DND-41 (cell line): ENCODE measurements around the gene PRR14.

ENCODE experiments used
- CTCF ChIP-seq: IDR thresholded peaks from 2 replicates; pipeline ENCODE4 v1.5.1; 2012; ENCODE audit warnings: borderline replicate concordance, low read length, moderate library complexity, mild to moderate bottlenecking; ENCODE audit not compliant: poor library complexity, severe bottlenecking; ENCODE audit errors: extremely low read depth
- EZH2 ChIP-seq: IDR thresholded peaks from 3 replicates; pipeline ENCODE4 v1.6.1; 2012; ENCODE audit warnings: borderline replicate concordance, low read depth, mild to moderate bottlenecking, moderate library complexity, low read length, inconsistent platforms; ENCODE audit not compliant: severe bottlenecking

- TF ChIP-seq CTCF = no peak
- TF ChIP-seq EZH2 = no peak
Observed at GRCh38 chr16:30664616-30665109, 13.9 kb downstream of the PRR14 start.
